Fibroblast of skin of scalp (primary cell): ENCODE results near the gene TPI1.
"Not testable (repeated sequence)": the region's sequence is repeated elsewhere in the genome, so short reads cannot be mapped to it uniquely, and the experiment has no call there.

Experiments
- DNase-seq: peaks from one replicate; pipeline ENCODE4 v3.0.0-alpha.2; 2013

The TPI1 gene

GRCh38 chr12:6894321-6894720, 27.0 kb downstream of the TPI1 start:
- DNase-seq = no peak

GRCh38 chr12:6896846-6897435, 29.6 kb downstream of the TPI1 start:
- no peak for DNase-seq

DNA sequence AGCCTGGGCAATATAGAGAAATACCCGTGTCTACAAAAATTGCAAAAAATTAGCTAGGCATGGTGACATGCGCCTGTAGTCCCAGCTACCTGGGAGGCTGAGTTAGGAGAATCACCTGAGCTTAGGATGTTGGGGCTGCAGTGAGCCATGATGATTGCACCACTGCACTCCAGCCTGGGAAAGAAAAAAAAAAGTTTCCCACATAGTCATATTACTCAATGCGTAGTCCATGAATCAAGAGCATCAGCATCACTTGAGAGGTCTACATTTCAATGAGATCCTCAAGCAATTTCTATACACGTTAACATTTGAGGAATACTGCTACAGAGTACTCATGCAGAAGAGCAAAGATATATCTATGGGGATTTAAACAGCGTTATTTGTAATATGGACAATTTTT, 32.1 kb downstream of the TPI1 start:
- DNase-seq = no peak

DNA sequence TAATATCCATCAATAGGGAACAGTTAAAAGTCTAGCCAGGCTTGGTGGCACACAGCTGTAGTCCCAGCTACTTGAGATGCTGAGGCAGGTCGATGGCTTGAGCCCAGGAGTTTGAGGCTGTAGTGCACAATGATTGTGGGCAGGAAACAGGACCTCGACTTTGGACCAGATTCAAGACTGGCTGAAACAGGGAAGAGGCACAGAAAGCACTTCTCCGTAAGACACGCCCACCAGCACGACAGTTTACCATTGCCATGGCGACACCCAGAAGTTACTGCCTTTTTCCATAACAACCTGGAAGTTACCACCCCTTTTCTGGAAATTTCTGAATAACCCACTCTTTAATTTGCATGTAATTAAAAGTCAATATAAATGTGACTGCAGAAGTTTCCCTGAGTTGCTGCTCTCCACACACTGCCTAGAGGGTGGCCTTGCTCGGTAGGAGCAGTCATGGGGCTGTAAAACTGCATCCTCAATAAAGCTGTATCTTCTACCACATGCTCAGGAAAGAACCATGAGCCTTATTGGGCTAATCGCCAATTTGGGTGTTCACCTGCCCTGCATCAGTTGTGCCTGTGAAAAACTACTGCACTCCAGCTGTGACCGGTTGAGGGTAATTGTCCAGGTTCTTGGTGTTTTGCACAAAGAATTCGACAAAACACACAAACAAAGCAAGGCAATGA, 32.6 kb downstream of the TPI1 start:
- DNase-seq = no peak

DNA sequence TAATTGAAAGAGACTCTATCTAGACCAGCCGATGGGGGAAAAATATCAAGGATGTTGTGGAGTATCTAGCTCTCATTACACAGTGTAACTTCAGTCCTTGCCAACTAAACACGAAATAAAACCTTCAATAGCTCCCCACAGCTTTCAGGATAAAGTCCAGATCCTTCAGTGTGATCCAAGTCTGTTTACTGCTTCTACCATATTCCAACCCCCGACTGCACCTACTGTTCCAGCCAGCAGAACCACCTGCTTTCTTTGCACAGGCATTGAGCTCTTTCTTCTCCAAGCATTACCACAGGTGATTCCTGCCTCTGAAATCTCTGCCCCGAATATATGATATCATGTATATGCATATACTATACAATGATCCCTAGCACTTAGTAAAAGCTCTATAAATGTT, 35.1 kb downstream of the TPI1 start:
- DNase-seq = no peak

DNA sequence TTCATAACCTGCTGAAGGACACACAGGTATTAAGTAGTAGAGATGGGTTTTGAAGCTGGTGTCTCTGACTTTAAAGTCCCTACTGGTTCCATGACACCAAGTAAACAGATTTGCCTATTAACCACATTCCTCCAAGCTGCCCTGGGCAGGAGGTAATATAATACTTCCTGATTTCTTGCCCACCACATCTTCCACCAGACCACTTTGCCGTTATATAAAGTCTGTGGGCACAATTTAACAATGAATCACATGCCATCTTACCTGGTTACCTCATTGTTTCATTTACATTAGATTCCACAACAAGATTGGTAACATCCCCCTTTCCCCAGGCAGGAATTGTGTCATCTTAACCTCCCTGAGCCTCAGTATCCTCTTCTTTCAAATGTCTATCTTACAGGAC, 36.4 kb downstream of the TPI1 start:
- DNase-seq = no peak

GRCh38 chr12:6904280-6905276, 37.2 kb downstream of the TPI1 start, which contains the start of gene LRRC23:
TSS of gene LRRC23 (plus strand) at chr12:6904822. CDS start at chr12:6905634, 812 bp downstream.
- DNase-seq = peak; percentile 95

DNA sequence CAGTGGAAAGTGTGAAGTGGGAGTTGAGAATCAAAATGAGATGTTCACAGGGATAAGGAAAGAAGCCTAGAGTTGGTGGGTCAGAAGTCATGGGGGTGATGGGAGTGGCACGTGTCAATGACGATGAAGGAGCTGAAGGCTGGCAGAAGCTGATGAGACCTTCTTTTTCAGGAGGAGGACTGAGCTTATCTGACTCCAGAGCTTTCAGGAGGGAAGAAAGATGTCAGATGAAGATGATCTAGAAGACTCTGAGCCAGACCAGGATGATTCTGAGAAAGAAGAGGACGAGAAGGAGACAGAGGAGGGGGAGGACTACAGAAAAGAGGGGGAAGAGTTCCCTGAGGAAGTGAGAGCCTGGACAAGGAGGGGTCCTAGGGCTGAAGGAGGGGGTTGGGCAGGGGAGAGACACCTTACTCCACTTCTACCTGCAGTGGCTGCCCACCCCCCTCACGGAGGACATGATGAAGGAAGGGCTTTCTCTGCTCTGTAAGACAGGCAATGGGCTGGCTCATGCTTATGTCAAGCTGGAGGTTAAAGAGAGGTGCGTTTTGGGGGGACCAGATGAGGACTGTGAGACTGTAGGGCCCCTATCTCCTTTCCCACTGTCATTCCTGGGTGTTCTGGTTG, 38.2 kb downstream of the TPI1 start:
- DNase-seq = no peak

GRCh38 chr12:6908141-6908540, 40.8 kb downstream of the TPI1 start:
- DNase-seq = not testable (repeated sequence)

- no peak for DNase-seq
Measured at GRCh38 chr12:6909421-6910145, 42.3 kb downstream of the TPI1 start.

GRCh38 chr12:6912164-6912935, 45.0 kb downstream of the TPI1 start:
- DNase-seq = no peak

- peak; percentile 81 for DNase-seq
Measured at GRCh38 chr12:6914246-6914946, 47.1 kb downstream of the TPI1 start, which contains the start of gene ENO2. TSS of gene ENO2 (plus strand) at chr12:6914580. CDS start at chr12:6915833, 1,253 bp downstream.

DNA sequence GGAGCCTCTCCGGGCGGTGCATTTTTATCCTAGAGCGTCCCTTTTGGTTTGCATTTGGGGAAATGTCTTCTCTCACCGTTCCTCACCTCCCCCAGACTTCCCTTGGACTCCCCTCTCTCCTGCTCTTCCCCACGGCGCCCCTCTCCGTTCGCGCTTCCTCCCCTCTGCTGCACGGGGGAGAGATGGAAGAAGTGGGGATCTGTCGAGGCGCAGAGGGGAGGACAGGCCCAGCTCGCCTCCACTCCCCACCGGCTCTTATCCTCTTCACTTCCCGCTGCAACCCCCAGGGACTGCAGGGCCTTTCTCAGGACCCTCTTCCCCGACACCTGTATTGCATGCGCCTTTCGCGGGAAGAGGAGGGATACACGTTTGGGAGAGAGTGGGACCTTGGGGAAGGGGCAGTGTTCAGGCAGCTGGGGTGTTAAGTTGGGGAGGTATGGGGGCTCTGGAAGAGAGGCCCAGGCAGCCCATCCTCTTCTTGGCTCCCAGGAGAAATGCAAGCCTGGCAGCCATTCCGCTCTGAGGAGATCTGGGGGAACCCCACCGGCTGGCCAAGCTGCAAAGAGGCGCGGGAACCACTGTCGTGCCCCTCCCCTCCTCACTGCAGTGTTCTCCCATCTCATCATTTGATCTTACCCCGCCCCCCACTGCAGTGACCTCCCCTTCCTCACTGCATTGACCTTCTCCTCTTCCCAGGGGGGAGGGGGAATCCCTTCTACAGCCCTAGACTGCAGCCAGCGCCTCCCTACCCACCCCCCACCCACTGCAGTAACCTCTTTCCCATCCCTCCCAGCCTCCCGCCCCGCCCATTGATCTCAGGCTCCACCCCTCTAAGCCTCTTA, 47.8 kb downstream of the TPI1 start:
- DNase-seq = no peak

- DNase-seq = no peak
Measured at GRCh38 chr12:6915789-6916285, 48.5 kb downstream of the TPI1 start.

- no peak for DNase-seq
Measured at GRCh38 chr12:6916426-6917200, 49.3 kb downstream of the TPI1 start.

DNA sequence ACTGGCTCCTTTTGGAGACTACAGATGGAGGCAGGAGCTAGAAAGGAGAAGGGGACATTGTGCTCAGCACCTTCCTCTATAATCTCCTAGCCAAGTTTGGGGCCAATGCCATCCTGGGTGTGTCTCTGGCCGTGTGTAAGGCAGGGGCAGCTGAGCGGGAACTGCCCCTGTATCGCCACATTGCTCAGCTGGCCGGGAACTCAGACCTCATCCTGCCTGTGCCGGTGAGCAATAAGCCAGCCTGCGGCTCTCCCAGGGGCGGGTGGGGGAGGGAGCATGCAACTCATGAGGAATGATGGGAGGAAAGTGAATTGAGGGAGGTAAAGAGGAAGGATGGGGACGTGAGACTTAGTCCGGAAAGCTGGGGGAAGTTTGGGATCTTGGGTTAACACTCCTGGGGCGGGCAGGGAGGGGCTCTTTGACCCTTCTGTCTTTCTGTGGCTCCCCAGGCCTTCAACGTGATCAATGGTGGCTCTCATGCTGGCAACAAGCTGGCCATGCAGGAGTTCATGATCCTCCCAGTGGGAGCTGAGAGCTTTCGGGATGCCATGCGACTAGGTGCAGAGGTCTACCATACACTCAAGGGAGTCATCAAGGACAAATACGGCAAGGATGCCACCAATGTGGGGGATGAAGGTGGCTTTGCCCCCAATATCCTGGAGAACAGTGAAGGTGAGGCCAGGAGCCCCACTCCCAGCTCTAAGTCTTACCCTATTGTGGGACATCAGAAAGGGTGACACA, 50.3 kb downstream of the TPI1 start:
- peak; percentile 45 for DNase-seq

DNA sequence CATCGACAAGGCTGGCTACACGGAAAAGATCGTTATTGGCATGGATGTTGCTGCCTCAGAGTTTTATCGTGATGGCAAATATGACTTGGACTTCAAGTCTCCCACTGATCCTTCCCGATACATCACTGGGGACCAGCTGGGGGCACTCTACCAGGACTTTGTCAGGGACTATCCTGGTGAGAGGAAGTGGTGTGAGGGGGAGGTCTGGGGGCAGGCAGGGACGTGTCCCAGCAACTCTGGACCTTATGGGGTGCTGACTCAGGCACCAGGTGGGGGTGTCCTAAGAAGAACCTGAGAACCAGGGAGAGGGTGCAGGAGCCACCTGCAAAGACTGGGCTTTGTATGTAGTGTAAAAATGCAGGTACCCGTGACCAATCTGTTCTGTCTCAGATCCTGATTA, 52.3 kb downstream of the TPI1 start:
- DNase-seq = no peak
